K562 (cell line): Measurements from ENCODE around the gene IMMP2L. TPM values are rescaled to one million over a fixed set of nuclear protein-coding genes. Genes with fewer than 3 reads are reported as not detected.

ENCODE experiments used
- ATAC-seq: fragments of 200-7000 bp; cut with Tn5 transposase; 3 replicates; pipeline ENCODE4 v1.9.1; 2020; ENCODE audit warnings: moderate library complexity
- BruUV-seq: library from RNA; stranded (reverse); fragments of 400-500 nt; replicated peaks from 2 replicates; lab custom pipeline; 2021; lab: Mats Ljungman, UMichigan
- CTCF ChIA-PET: fragments of 300-600 bp; formaldehyde crosslinking; extraction: SDS; loops from one replicate; lab custom pipeline; 2021; ENCODE audit warnings: low intra/inter-chr PET ratio; lab: Yijun Ruan, JAX
- POLR2A ChIA-PET: fragments of 300-600, 350-650 bp; sonication (Branson Sonifier 250); formaldehyde crosslinking; extraction: SDS; loops from one replicate; lab custom pipeline; 2021; ENCODE audit warnings: antibody characterized with exemption, inconsistent platforms; lab: Yijun Ruan, JAX
- DNase-seq, 4 experiments: peaks; one replicate each; pipeline versions ENCODE4 v3.0.0 to v3.0.0-alpha.2; 2011 to 2018; ENCODE audit warnings: low spot score in 3 of 4, mixed read lengths in 3 of 4; ENCODE audit errors: extremely low read depth in 1 of 4
- FAIRE-seq: peaks from 2 replicates; lab custom pipeline; 2011; peaks lifted over from hg19 to GRCh38; lab: Jason Lieb, UNC
- H2AFZ ChIP-seq: 2 replicates; pipeline ENCODE4 v1.6.0; 2011; ENCODE audit warnings: low read depth, low read length, control low read depth, inconsistent platforms
- H3K27ac ChIP-seq: fragments of 200-600 bp; 3 replicates; pipeline ENCODE4 v1.8.0; 2011; ENCODE audit warnings: low read depth, mild to moderate bottlenecking, control low read depth, inconsistent platforms, low read length, moderate library complexity, mixed read lengths; ENCODE audit errors: extremely low read depth
- H3K27me3 ChIP-seq, 2 experiments: fragments of 300-600 bp in 1 of 2; 2 replicates in 1 of 2; 3 replicates in 1 of 2; pipeline versions ENCODE4 v1.6.0 to v1.8.0; 2011; ENCODE audit warnings: inconsistent platforms in 2 of 2, low read length in 2 of 2, mild to moderate bottlenecking in 1 of 2, mixed read lengths in 1 of 2, moderate library complexity in 1 of 2; ENCODE audit not compliant: control insufficient read depth in 2 of 2, insufficient read depth in 2 of 2
- H3K36me3 ChIP-seq: fragments of 300-600 bp; 3 replicates; pipeline ENCODE4 v1.8.0; 2011; ENCODE audit warnings: mild to moderate bottlenecking, low read length, inconsistent platforms; ENCODE audit not compliant: control insufficient read depth, insufficient read depth
- H3K4me1 ChIP-seq, 2 experiments: fragments of 200-600 bp in 1 of 2; replicated peaks in 1 of 2; 2 replicates in 1 of 2; 3 replicates in 1 of 2; pipeline versions ENCODE4 v1.5.1 to v1.8.0; 2011; ENCODE audit warnings: inconsistent platforms in 2 of 2, low read length in 2 of 2, mild to moderate bottlenecking in 1 of 2, mixed read lengths in 1 of 2, moderate library complexity in 1 of 2; ENCODE audit not compliant: control insufficient read depth in 2 of 2, insufficient read depth in 2 of 2
- H3K4me2 ChIP-seq: 2 replicates; pipeline ENCODE4 v1.6.1; 2011; ENCODE audit warnings: low read length, control low read depth, inconsistent platforms, mixed read lengths; ENCODE audit not compliant: insufficient read depth
- H3K4me3 ChIP-seq: fragments of 200-600 bp; sonication (generic), shearing (Covaris generic); 2 replicates; pipeline ENCODE4 v1.5.1; 2016; ENCODE audit warnings: control low read depth, inconsistent platforms
- H3K79me2 ChIP-seq: fragments of 200-600 bp; 3 replicates; pipeline ENCODE4 v1.8.0; 2011; ENCODE audit warnings: low read length, inconsistent platforms; ENCODE audit not compliant: control insufficient read depth, insufficient read depth
- H3K9ac ChIP-seq, 2 experiments: 2 replicates each; pipeline versions ENCODE4 v1.6.0 to v1.6.1; 2011; ENCODE audit warnings: low read depth in 2 of 2, low read length in 2 of 2, control low read depth in 1 of 2, inconsistent platforms in 1 of 2, mild to moderate bottlenecking in 1 of 2, mixed read lengths in 1 of 2; ENCODE audit not compliant: insufficient read depth in 1 of 2
- H3K9me1 ChIP-seq: one replicate; pipeline ENCODE4 v1.6.0; 2011; ENCODE audit warnings: inconsistent platforms, mild to moderate bottlenecking, low read length, moderate library complexity; ENCODE audit not compliant: control insufficient read depth, insufficient read depth
- H3K9me3 ChIP-seq: replicated peaks from 2 replicates; pipeline ENCODE4 v1.5.1; 2011; ENCODE audit warnings: low read depth, low read length, inconsistent platforms; ENCODE audit not compliant: control insufficient read depth, insufficient read depth
- H4K20me1 ChIP-seq: replicated peaks from 2 replicates; pipeline ENCODE4 v1.6.1; 2011; ENCODE audit warnings: low read length, inconsistent platforms, mixed read lengths; ENCODE audit not compliant: control insufficient read depth, insufficient read depth
- CBX3 ChIP-seq, 2 experiments: IDR thresholded peaks; 1 replicate in 1 of 2; 2 replicates in 1 of 2; pipeline ENCODE4 v1.6.1; 2012; ENCODE audit warnings: inconsistent platforms in 2 of 2, low read length in 2 of 2, borderline replicate concordance in 1 of 2, control low read depth in 1 of 2
- CC2D1A ChIP-seq: fragments of 450-650 bp; IDR thresholded peaks from 2 replicates; pipeline ENCODE4 v1.6.1; 2017; ENCODE audit warnings: mild to moderate bottlenecking
- CHAMP1 ChIP-seq: fragments of 450-650 bp; IDR thresholded peaks from 2 replicates; pipeline ENCODE4 v1.6.1; 2016; ENCODE audit warnings: mild to moderate bottlenecking
- TRIM24 ChIP-seq, 2 experiments: fragments of 450-650 bp; IDR thresholded peaks; 2 replicates each; pipeline ENCODE4 v1.6.1; 2016
- ZBTB33 ChIP-seq: sonication (generic); formaldehyde crosslinking; IDR thresholded peaks from 2 replicates; pipeline ENCODE4 v1.8.1; 2023; ENCODE audit warnings: mild to moderate bottlenecking, missing genetic modification reagents
- ZNF445 ChIP-seq: fragments of 250-450 bp; sonication (Bioruptor Pico); IDR thresholded peaks from 2 replicates; pipeline ENCODE4 v1.4.0; 2020; ENCODE audit warnings: low read depth, mild to moderate bottlenecking, moderate library complexity
- ZNF696 ChIP-seq: fragments of 250-450 bp; sonication (Bioruptor Pico); conservative IDR thresholded peaks from 2 replicates; pipeline ENCODE4 v1.4.0; 2020; ENCODE audit warnings: mild to moderate bottlenecking, moderate library complexity
- ZNF766 ChIP-seq: fragments of 200-800 bp; sonication (Bioruptor generic); conservative IDR thresholded peaks from 2 replicates; pipeline ENCODE4 v1.6.1; 2016; ENCODE audit warnings: missing genetic modification characterization, missing compliant biosample characterization
- WGBS: fragments of 100-300 bp; shearing (Covaris generic); methylation state at CpG from one replicate; pipeline ENCODE4 v1.1.6; 2016; ENCODE audit warnings: low coverage, mixed read lengths; ENCODE audit not compliant: insufficient coverage; ENCODE audit errors: missing lambda C conversion rate; 5-methylcytosine and 5-hydroxymethylcytosine counted together
- in situ Hi-C: fragments of 300-500 bp; cut with MboI; formaldehyde crosslinking; loops from 4 replicates; pipeline ENCODE4 v1.15.0; 2018; ENCODE audit warnings: inconsistent platforms, mixed read lengths
- intact Hi-C: fragments of 100-400 bp; cut with micrococcal nuclease; formaldehyde crosslinking; loops from 2 replicates; pipeline ENCODE4 v1.14.2; 2022
- polyA plus RNA-seq, 8 experiments: library from polyadenylated mRNA; depleted of rRNA in 4 of 8; stranded (reverse) in 5 of 8; unstranded in 3 of 8; fragments of >200 nt; fragmentation: Nextera tagmentation in 2 of 8; fragmentation: Illumina TruSeq in 1 of 8; extraction: Ambion mirVana in 2 of 8; extraction: Trizol in 1 of 8; gene quantifications; 2 replicates each; pipeline versions ENCODE4 v1.2.1 to v1.2.3, GENCODE V29; 2011 to 2014; ENCODE audit warnings: inconsistent platforms in 1 of 8, missing spikeins in 1 of 8
- total RNA-seq, 7 experiments: library from RNA; depleted of rRNA in 6 of 7; stranded (reverse); fragments of >200 nt in 6 of 7; fragmentation: Illumina TruSeq in 2 of 7; extraction: Trizol in 2 of 7; gene quantifications; 2 replicates each; pipeline versions ENCODE4 v1.2.1 to v1.2.3, GENCODE V29; 2011 to 2021; ENCODE audit warnings: low replicate concordance in 1 of 7

IMMP2L gene
- total and polyA plus RNA-seq, 9 of the 15 experiments (the other 6 are each of a cell fraction or from before 2014, with no cell fraction given) = 29.7 to 116 (median 53.0) TPM

GRCh38 chr7:111436608-111437007 lies 125.7 kb downstream of the IMMP2L start:
- no peak for ATAC-seq
- Histone ChIP-seq H3K9ac (no peak overlapping the region), H2AFZ (no peak overlapping the region), H3K4me1 (peaks cover 0 to 27% of the 10 kb centered on the region in 2 experiments; a peak in 2 of 5 replicates), H3K36me3 (peaks cover 30% of the 10 kb centered on the region), H3K4me2 (no peak overlapping the region), H3K9me1 (no peaks in the 10 kb centered on the region), H3K4me3 (no peak overlapping the region), H3K9me3 (peaks cover 57% of the 10 kb centered on the region), H3K79me2 (peaks cover 15% of the 10 kb centered on the region; the same call in 2 of the 3 replicates), H3K27ac (no peak overlapping the region), H4K20me1 (no peaks in the 10 kb centered on the region), H3K27me3 (no peaks in the 10 kb centered on the region)
- 100% methylated on average over 1 of the region's 1 CpG for WGBS
- in situ Hi-C loops = no loop called here
- ChIA-PET CTCF (no interaction called here), POLR2A (no interaction called here)
- intact Hi-C loops = no loop called here
- no peak for FAIRE-seq
- BruUV-seq = no TSS peak
- DNase-seq = no peak
- TF ChIP-seq CBX3 (IDR thresholded peaks at IDR 0.05; ENCODE audit: borderline replicate concordance in 1 of 2, low read length in 2 of 2) (peak in 1 of 2 experiments; percentile 71; a peak in 1 of 3 replicates), ZNF766 (peak; percentile 94), ZNF696 (CRISPR knock-in tag) (no peak), TRIM24 (IDR thresholded peaks at IDR 0.05) (peak in 1 of 2 experiments; percentile 60; a peak in 2 of 4 replicates)

- ATAC-seq (no peak), FAIRE-seq (no peak), DNase-seq (no peak)
- Histone ChIP-seq H3K79me2 (peaks cover 15% of the 10 kb centered on the region; the same call in 2 of the 3 replicates), H2AFZ (no peak overlapping the region), H3K27me3 (no peaks in the 10 kb centered on the region), H3K4me1 (peaks cover 0 to 9% of the 10 kb centered on the region in 2 experiments; a peak in 2 of 5 replicates), H3K4me3 (no peak overlapping the region), H4K20me1 (no peaks in the 10 kb centered on the region), H3K9ac (no peak overlapping the region), H3K27ac (no peak overlapping the region), H3K9me1 (no peaks in the 10 kb centered on the region), H3K9me3 (peaks cover 43% of the 10 kb centered on the region), H3K4me2 (no peak overlapping the region), H3K36me3 (peaks cover 16% of the 10 kb centered on the region; the same call in 2 of the 3 replicates)
- no TSS peak for BruUV-seq
- in situ Hi-C loops = no loop called here
- WGBS = 56% methylated on average over 2 of the region's 2 CpGs
- intact Hi-C loops = no loop called here
- TF ChIP-seq CHAMP1 = peak; percentile 97
- TF ChIP-seq ZNF445 (CRISPR knock-in tag) = no peak
- 0 out of 2 replicates have a peak, but pooled peaks have one; percentile 24 for TF ChIP-seq ZBTB33 (CRISPR knock-in tag)
- TF ChIP-seq CBX3 (IDR thresholded peaks at IDR 0.05; ENCODE audit: borderline replicate concordance in 1 of 2, low read length in 2 of 2) = peak in 1 of 2 experiments; percentile 77; a peak in 1 of 3 replicates
- peak; percentile 81; the same call in 1 of the 2 replicates for TF ChIP-seq CC2D1A
- POLR2A ChIA-PET = no interaction called here
- CTCF ChIA-PET = no interaction called here
Measured at GRCh38 chr7:111433426-111433825, 128.9 kb downstream of the IMMP2L start.
